ENCODE results near the gene PLXDC1. TPM values are rescaled to one million over a fixed set of nuclear protein-coding genes. Genes with fewer than 3 reads are reported as not detected.

The PLXDC1 gene
- total RNA-seq, 1 experiment from 2014 or later: not detected

DNA sequence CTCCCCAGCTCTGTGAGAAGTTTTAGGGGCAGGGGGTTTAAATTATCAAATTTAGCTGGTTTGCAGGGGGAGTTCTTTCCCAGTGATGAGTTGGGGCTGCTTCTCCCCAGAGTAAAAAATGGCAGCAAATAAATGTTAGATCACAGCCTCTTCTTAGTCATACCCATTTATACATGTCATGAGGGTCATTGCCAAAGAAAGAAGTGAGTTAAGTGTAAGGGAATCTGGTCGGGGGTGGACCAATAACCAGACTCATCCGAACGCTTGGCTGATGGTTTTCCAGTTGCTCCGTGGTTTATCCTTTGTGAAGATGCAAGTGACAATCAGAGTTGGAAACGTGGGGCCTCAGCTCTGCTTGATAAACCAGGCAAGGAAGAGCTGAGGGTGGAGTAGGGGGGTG lies 87.1 kb downstream of the PLXDC1 start:
- no peaks in the 10 kb centered on the region for H3K27me3 ChIP-seq (ENCODE audit: control insufficient read depth, insufficient read depth, low read length)

DNA sequence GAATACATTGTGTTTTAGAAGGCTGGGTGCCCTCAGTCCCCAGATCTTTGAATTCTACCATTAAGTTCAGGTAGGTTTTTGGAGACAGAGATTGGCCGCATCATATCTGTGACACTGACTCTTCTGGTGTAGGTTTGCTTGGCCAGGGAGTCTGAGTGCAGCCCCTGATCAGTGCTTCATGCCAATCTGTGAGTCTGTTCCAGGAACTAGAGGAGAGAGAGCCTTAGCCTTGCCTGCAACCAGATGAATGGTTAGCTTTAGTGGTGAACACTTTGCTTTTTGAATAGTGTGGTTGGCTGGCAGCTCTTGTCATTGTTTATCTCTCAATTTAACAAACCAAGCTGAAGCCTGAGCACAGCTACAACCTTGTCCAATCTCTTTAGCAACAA lies 87.8 kb downstream of the PLXDC1 start:
- DNase-seq (ENCODE audit: low read depth, low spot score) (no peak), ATAC-seq (no peak)
- H3K4me1 ChIP-seq (ENCODE audit: control insufficient read depth, insufficient read depth, low read length): no peaks in the 10 kb centered on the region
- no peaks in the 10 kb centered on the region for H3K27me3 ChIP-seq (ENCODE audit: control insufficient read depth, insufficient read depth, low read length)
- POLR2A ChIA-PET: no interaction called here
- CTCF ChIA-PET: interaction anchor here (1.7 kb wide), 1 partner anchor 81 kb away, joined by 3 read pairs; no protein-coding TSS in a partner anchor
- in situ Hi-C loops (cut with HindIII; ENCODE audit: low pct_unique_long_range_greater_than_20kb, low sequenced_read_pairs): no loop called here
- intact Hi-C loops (cut with micrococcal nuclease; ENCODE audit: unreplicated experiment): no loop called here
- H3K27ac ChIP-seq (ENCODE audit: low read length): no peak overlapping the region
- H3K4me3 ChIP-seq (ENCODE audit: low read depth in 2 of 2, low read length in 2 of 2): no peak overlapping the region
- no peaks in the 10 kb centered on the region for H3K36me3 ChIP-seq (ENCODE audit: control insufficient read depth, insufficient read depth, low read length)
- H3K9me3 ChIP-seq (ENCODE audit: control insufficient read depth, insufficient read depth, low read depth, low read length): no peaks in the 10 kb centered on the region
- no peak for TF ChIP-seq POLR2AphosphoS5 (IDR thresholded peaks at IDR 0.05; ENCODE audit: low read depth, low read length)
- no peak for TF ChIP-seq SIN3A (IDR thresholded peaks at IDR 0.05; ENCODE audit: borderline replicate concordance, insufficient read depth, low read depth, low read length)
- TF ChIP-seq, protein P1, sequence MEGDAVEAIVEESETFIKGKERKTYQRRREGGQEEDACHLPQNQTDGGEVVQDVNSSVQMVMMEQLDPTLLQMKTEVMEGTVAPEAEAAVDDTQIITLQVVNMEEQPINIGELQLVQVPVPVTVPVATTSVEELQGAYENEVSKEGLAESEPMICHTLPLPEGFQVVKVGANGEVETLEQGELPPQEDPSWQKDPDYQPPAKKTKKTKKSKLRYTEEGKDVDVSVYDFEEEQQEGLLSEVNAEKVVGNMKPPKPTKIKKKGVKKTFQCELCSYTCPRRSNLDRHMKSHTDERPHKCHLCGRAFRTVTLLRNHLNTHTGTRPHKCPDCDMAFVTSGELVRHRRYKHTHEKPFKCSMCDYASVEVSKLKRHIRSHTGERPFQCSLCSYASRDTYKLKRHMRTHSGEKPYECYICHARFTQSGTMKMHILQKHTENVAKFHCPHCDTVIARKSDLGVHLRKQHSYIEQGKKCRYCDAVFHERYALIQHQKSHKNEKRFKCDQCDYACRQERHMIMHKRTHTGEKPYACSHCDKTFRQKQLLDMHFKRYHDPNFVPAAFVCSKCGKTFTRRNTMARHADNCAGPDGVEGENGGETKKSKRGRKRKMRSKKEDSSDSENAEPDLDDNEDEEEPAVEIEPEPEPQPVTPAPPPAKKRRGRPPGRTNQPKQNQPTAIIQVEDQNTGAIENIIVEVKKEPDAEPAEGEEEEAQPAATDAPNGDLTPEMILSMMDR (IDR thresholded peaks at IDR 0.05): no peak
- TF ChIP-seq TCF7L2 (IDR thresholded peaks at IDR 0.05; ENCODE audit: low read depth, low read length): no peak
- TF ChIP-seq, protein P2, sequence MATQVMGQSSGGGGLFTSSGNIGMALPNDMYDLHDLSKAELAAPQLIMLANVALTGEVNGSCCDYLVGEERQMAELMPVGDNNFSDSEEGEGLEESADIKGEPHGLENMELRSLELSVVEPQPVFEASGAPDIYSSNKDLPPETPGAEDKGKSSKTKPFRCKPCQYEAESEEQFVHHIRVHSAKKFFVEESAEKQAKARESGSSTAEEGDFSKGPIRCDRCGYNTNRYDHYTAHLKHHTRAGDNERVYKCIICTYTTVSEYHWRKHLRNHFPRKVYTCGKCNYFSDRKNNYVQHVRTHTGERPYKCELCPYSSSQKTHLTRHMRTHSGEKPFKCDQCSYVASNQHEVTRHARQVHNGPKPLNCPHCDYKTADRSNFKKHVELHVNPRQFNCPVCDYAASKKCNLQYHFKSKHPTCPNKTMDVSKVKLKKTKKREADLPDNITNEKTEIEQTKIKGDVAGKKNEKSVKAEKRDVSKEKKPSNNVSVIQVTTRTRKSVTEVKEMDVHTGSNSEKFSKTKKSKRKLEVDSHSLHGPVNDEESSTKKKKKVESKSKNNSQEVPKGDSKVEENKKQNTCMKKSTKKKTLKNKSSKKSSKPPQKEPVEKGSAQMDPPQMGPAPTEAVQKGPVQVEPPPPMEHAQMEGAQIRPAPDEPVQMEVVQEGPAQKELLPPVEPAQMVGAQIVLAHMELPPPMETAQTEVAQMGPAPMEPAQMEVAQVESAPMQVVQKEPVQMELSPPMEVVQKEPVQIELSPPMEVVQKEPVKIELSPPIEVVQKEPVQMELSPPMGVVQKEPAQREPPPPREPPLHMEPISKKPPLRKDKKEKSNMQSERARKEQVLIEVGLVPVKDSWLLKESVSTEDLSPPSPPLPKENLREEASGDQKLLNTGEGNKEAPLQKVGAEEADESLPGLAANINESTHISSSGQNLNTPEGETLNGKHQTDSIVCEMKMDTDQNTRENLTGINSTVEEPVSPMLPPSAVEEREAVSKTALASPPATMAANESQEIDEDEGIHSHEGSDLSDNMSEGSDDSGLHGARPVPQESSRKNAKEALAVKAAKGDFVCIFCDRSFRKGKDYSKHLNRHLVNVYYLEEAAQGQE (IDR thresholded peaks at IDR 0.05; ENCODE audit: insufficient read depth in 1 of 2, low read depth in 2 of 2, low read length in 1 of 2): no peak
- no TSS peak for BruUV-seq (replicated peaks)

More for the DNA sequence above, 87.1 kb downstream of the PLXDC1 start:
- no peak for ATAC-seq
- no peak for DNase-seq (ENCODE audit: low read depth, low spot score)
- intact Hi-C loops (cut with micrococcal nuclease; ENCODE audit: unreplicated experiment): no loop called here
- in situ Hi-C loops (cut with HindIII; ENCODE audit: low pct_unique_long_range_greater_than_20kb, low sequenced_read_pairs): no loop called here
- no peaks in the 10 kb centered on the region for H3K4me1 ChIP-seq (ENCODE audit: control insufficient read depth, insufficient read depth, low read length)
- H3K36me3 ChIP-seq (ENCODE audit: control insufficient read depth, insufficient read depth, low read length): no peaks in the 10 kb centered on the region
- ChIA-PET POLR2A (no interaction called here), CTCF (interaction anchor here (1.7 kb wide), 1 partner anchor 81 kb away, joined by 3 read pairs; no protein-coding TSS in a partner anchor)
- H3K9me3 ChIP-seq (ENCODE audit: control insufficient read depth, insufficient read depth, low read depth, low read length): no peaks in the 10 kb centered on the region
- no TSS peak for BruUV-seq (replicated peaks)
- TF ChIP-seq, protein P1 (IDR thresholded peaks at IDR 0.05): no peak
- TF ChIP-seq POLR2AphosphoS5 (IDR thresholded peaks at IDR 0.05; ENCODE audit: low read depth, low read length) (no peak), SIN3A (IDR thresholded peaks at IDR 0.05; ENCODE audit: borderline replicate concordance, insufficient read depth, low read depth, low read length) (no peak), TCF7L2 (IDR thresholded peaks at IDR 0.05; ENCODE audit: low read depth, low read length) (no peak)
- TF ChIP-seq, protein P2 (IDR thresholded peaks at IDR 0.05; ENCODE audit: insufficient read depth in 1 of 2, low read depth in 2 of 2, low read length in 1 of 2): no peak
- H3K4me3 ChIP-seq (ENCODE audit: low read depth in 2 of 2, low read length in 2 of 2): no peak overlapping the region
- H3K27ac ChIP-seq (ENCODE audit: low read length): no peak overlapping the region

Measured in Panc1 (cell line).